Subcutaneous adipose tissue (tissue), 4 donors: Measurements from ENCODE around the gene PHF1. TPM values are rescaled to one million over a fixed set of nuclear protein-coding genes. Genes with fewer than 3 reads are reported as not detected.

ENCODE experiments used
- total RNA-seq, 4 donors: library from RNA; depleted of rRNA; stranded (reverse); fragments of >200 nt; gene quantifications; one replicate each; pipeline ENCODE4 v1.1.0, GENCODE V29; 2016
- TF ChIP-seq, protein P1 (sequence below): fragments of 450-650 bp; IDR thresholded peaks from one replicate; pipeline ENCODE4 v1.5.1; 2016; ENCODE audit warnings: low read depth, mild to moderate bottlenecking, control low read depth, antibody characterized with exemption, moderate library complexity

PHF1 gene
- total RNA-seq, 4 donors from 2014 or later = 21.4 to 84.0 (median 48.3) TPM

DNA sequence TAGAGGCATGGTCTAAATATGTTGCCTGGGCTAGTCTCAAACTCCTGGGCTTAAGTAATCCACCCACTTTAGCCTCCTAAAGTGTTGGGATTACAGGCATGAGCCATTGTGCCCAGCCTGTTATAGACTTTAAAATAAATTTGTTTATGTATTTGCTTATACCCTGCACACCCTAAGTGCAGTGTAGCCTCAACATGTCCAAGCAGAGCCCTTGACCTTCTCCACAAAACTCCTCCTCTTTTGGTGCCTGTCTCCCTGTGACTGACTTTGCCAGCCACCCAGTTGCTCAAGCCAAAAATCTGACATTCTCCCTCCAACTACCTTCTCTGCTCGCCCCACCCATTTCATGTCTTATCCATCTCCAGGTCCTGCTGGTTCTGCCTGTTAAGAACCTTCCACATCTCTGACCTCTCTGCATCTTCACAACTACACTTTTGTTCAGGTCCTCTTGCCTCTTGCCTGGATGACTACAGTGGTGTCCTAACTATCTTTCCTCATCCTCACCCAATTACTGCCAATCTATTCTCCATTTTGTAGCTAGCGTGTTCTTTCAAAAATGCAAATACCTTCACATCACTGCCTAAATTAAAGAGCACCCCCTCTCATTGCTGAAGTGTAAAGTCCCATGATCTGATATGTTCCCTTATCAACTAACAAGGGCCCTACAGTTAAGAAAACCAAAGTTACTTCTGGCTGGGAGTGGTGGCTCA is 30.4 kb upstream of the PHF1 start:
- TF ChIP-seq, protein P1, sequence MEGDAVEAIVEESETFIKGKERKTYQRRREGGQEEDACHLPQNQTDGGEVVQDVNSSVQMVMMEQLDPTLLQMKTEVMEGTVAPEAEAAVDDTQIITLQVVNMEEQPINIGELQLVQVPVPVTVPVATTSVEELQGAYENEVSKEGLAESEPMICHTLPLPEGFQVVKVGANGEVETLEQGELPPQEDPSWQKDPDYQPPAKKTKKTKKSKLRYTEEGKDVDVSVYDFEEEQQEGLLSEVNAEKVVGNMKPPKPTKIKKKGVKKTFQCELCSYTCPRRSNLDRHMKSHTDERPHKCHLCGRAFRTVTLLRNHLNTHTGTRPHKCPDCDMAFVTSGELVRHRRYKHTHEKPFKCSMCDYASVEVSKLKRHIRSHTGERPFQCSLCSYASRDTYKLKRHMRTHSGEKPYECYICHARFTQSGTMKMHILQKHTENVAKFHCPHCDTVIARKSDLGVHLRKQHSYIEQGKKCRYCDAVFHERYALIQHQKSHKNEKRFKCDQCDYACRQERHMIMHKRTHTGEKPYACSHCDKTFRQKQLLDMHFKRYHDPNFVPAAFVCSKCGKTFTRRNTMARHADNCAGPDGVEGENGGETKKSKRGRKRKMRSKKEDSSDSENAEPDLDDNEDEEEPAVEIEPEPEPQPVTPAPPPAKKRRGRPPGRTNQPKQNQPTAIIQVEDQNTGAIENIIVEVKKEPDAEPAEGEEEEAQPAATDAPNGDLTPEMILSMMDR = no peak

DNA sequence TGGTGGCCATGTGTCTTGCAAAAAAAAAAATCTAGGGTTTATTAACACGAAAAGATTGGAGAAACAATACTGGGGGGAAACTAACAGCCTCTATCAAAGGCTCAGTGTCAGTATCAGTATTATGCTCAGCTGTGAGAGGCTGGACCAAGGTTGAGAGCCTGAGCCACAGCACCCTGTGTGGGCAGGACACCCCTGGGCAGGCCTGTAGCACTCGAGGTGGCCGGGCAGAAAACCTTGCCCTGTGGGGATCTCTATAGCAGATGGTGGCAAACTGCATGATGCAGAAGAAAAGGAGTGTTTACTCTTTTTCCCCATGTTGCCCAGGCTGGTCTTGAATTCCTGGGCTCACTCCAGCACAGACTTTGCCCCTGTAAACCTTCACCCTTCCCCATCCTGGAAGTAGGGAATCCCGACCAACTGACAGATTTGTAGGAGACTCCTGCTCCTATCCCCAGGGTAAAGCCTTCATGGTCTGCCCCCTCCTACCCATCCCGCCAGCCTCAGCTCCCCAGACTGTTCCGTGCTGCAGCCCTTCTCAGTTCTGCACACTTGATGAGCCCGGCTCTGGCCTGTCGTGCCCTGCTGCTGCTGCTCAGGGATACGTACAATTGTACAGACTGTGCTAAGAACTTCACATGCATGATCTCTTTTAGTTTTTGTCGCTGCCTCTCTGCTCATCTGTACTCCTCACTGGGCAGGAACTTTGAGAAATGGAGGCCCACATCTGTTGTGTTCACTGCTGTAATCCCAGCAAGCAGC is 27.2 kb upstream of the PHF1 start:
- TF ChIP-seq, protein P1 = no peak

DNA sequence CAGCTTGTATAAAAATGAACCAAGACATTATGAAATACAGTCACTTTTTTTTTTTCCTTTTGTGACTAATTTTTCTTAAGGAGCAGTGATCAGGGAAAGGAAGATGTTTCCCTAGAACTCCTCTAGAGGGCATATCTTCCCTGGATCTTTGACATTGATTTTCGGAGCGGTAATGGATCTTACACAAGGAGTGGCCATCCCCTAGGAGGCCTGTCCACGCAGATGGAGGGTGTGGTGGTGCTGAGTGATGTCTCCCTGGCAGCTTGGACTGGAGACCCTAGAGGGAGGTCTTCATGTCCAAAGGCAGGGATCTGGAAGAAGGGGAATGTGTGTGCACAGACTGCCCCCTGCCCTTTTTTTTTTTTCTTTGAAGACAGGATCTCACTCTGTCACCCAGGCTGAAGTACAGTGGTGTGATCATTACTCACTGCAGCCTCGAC is 26.2 kb upstream of the PHF1 start:
- TF ChIP-seq, protein P1 = no peak

DNA sequence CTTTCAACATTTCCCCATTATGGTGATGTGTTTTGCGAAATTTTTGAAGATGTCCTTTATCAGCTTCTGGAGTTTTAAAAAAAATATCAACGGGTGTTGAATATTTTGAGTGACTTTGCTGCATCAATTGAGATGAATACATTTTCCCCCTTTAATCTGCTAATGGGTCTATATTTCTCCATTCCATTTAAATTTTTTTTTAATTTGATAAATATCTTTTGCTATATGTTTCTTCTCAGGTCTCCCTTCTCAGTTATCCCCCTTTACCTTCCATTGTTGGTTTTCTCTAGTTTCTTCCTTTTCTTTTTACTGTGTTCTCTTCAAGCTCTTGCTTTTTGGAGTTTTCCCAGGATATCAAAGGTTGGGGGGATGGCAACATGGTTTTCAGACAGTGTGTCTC is 20.6 kb upstream of the PHF1 start:
- TF ChIP-seq, protein P1 = no peak

DNA sequence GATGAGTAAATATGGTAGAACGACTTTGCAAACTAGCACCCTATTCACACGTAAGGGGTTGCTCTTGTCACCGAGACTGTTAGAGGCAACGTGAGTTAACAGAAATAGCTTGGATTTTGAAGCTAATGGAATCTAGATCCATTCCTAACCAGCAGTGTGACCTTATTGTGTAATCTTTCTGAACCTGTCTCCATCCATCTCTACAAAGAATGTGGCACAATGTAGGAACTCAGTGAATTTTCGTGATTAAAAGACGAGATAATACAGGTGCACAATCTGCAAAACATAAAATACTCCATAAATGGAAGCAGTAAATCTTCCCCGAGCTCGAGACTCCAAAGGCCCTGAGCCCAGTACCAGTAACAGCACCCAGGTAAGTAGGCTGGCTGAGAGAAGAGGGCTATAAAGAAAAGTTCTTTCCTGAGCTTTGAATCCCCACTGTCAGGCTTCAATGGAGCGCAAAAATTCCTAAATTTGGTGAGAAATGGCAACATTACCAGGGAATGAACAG is 20.0 kb upstream of the PHF1 start:
- TF ChIP-seq, protein P1 = no peak

DNA sequence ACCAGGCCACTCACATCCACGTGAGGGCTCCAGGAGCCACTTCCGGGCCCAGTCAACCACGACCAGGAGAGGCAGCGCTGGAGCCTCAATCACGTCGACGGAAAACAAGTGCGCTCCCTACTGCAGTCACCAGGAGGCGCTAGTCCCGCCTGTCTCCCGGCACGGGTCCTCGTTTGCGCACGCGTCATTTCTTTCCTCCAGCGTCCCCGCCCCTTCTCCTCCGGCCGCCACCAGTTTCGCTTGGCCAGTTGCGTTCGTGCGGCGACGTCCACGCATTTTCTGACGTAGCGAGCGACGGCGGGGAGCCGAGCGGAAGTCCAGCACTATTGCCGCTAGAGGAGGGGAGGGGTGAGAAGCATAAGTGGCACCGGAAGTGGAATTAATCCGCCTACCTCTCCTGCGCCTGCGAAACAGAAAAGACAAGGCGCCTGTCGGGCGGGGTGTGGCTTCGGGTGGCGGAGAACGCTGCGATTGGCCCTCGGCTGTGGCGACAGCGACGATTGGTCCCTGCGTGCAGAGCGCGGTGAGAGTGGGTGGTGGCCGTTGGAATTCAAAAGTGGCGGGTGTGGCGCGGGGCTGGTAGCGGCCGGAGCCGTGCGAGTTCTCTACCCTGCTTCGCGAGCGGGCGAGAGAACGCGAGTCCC is 19.4 kb upstream of the PHF1 start, which contains the start of gene KIFC1:
TSS of gene KIFC1 (plus strand) at position 546 of the 644 bp plus-strand sequence. CDS start 163 bp downstream, outside the sequence.
- TF ChIP-seq, protein P1 = no peak
